Pancreas (tissue), 10 donors: ENCODE data around the gene RESF1. TPM values are rescaled to one million over a fixed set of nuclear protein-coding genes. Genes with fewer than 3 reads are reported as not detected.

Experiments
- ATAC-seq, 4 donors: fragments of 200-7000 bp; cut with Tn5 transposase; one replicate each; pipeline versions ENCODE4 v1.8.0 to v1.9.1; 2020; ENCODE audit warnings: mild to moderate bottlenecking in 4 of 4, moderate library complexity in 4 of 4
- DNase-seq, 6 donors: peaks; one replicate each; pipeline ENCODE4 v3.0.0-alpha.2; 2020
- FAIRE-seq: peaks from 2 replicates; lab custom pipeline; 2012; peaks lifted over from hg19 to GRCh38; lab: Jason Lieb, UNC
- H3K27ac ChIP-seq, 4 donors: fragments of 200-600 bp; sonication (generic); 1 replicate in 3 of 4; 2 replicates in 1 of 4; pipeline versions ENCODE4 v1.5.0 to v1.8.0; 2020
- H3K27me3 ChIP-seq, 4 donors: fragments of 200-600 bp; one replicate each; pipeline ENCODE4 v1.8.0; 2021
- H3K36me3 ChIP-seq, 3 donors: fragments of 200-600 bp; sonication (generic) in 1 of 3; one replicate each; pipeline versions ENCODE4 v1.5.0 to v1.8.0; 2020 to 2021
- H3K4me1 ChIP-seq, 3 donors: fragments of 200-600 bp; one replicate each; pipeline ENCODE4 v1.8.0; 2021
- H3K4me3 ChIP-seq, 4 donors: fragments of 200-600 bp; sonication (generic) in 2 of 4; one replicate each; pipeline versions ENCODE4 v1.5.0 to v1.8.0; 2020 to 2021
- H3K9me3 ChIP-seq, 4 donors: fragments of 200-600 bp; one replicate each; pipeline ENCODE4 v1.8.0; 2021
- CTCF ChIP-seq, 4 donors: fragments of 200-600 bp; sonication (generic) in 3 of 4; IDR thresholded peaks; one replicate each; pipeline versions ENCODE4 v1.5.0 to v1.8.0; 2021; ENCODE audit warnings: antibody characterized with exemption in 4 of 4
- WGBS, 2 donors: extraction: QIAGEN DNeasy Blood & Tissue Kit; methylation state at CpG; one replicate each; pipeline ENCODE4 v1.1.7; 2013; 5-methylcytosine and 5-hydroxymethylcytosine counted together
- intact Hi-C, 3 donors: fragments of 100-400 bp; cut with DNase I; formaldehyde crosslinking; loops; one replicate each; pipeline versions ENCODE4 v1.11.1 to v1.14.2; 2022
- polyA plus RNA-seq, 2 donors: library from polyadenylated mRNA; stranded (reverse); fragments of 200-250 nt; gene quantifications; one replicate each; pipeline ENCODE4 v1.2.3, GENCODE V29; 2013
- total RNA-seq, 6 donors: library from RNA; stranded (reverse); fragmentation: NEBNext Ultra II Directional in 4 of 6; extraction: Animal tissue kit (Norgen Biotek cat#: 25700) in 4 of 6; gene quantifications; one replicate each; pipeline versions ENCODE4 v1.2.1 to v1.2.4, GENCODE V29; 2021 to 2023
- donor health status: healthy with polysubstance abuse.
- donor health status: DM: no; HTN: no; CAD: no; lungs with moderate emphysema.
- donor health status: DM: no; HTN: no; CAD: no.
- donor health status: control.
- donor health status: control.
- donor health status: Bipolar disorder and iron deficiency.
- donor health status: DM: yes; HTN: yes; CAD: no.
- donor health status: DM: no; HTN: no; CAD: no.
- donor health status: DM: no; HTN: no; CAD: no.
- donor health status: DM: yes; HTN: yes; CAD: no.

The RESF1 gene
- total and polyA plus RNA-seq, 8 donors = 10.6 to 32.1 (median 19.8) TPM

- 99% methylated on average over 3 of the region's 3 CpGs for WGBS, 2 donors
- intact Hi-C loops = no loop called here
- H3K4me3 ChIP-seq = no peak overlapping the region
- DNase-seq (no peak), FAIRE-seq (no peak), ATAC-seq (no peak)
- no peaks in the 10 kb centered on the region for H3K36me3 ChIP-seq
- no peak for TF ChIP-seq CTCF (IDR thresholded peaks at IDR 0.05)
- no peaks in the 10 kb centered on the region for H3K9me3 ChIP-seq
- H3K27me3 ChIP-seq = no peaks in the 10 kb centered on the region
- H3K27ac ChIP-seq = no peak overlapping the region
- peaks cover 0 to 31% (median 17%) of the 10 kb centered on the region in 3 donors for H3K4me1 ChIP-seq
Measured at GRCh38 chr12:31964280-31964679, 5.1 kb downstream of the RESF1 start.

GRCh38 chr12:31965090-31965489 is 5.9 kb downstream of the RESF1 start:
- WGBS, 2 donors = 96% methylated on average over 9 of the region's 9 CpGs
- no peak overlapping the region for H3K4me3 ChIP-seq
- no peak for TF ChIP-seq CTCF (IDR thresholded peaks at IDR 0.05)
- no peaks in the 10 kb centered on the region for H3K9me3 ChIP-seq
- no peak for FAIRE-seq
- DNase-seq = no peak
- no peak for ATAC-seq
- H3K4me1 ChIP-seq = peaks cover 0 to 34% (median 17%) of the 10 kb centered on the region in 3 donors
- H3K27me3 ChIP-seq = no peaks in the 10 kb centered on the region
- intact Hi-C loops = no loop called here
- no peaks in the 10 kb centered on the region for H3K36me3 ChIP-seq
- H3K27ac ChIP-seq = no peak overlapping the region

- Histone ChIP-seq H3K9me3 (no peaks in the 10 kb centered on the region), H3K27me3 (no peaks in the 10 kb centered on the region), H3K27ac (peak overlapping the region in 2 of 4 donors; percentile 12 to 24), H3K4me3 (no peak overlapping the region), H3K36me3 (no peaks in the 10 kb centered on the region), H3K4me1 (peaks cover 0 to 26% (median 5%) of the 10 kb centered on the region in 3 donors)
- intact Hi-C loops = no loop called here
- no peak for DNase-seq
- FAIRE-seq = no peak
- no peak for TF ChIP-seq CTCF (IDR thresholded peaks at IDR 0.05)
- peak in 1 of 4 donors; percentile 16 for ATAC-seq
- 43 to 46% methylated on average over 5 of the region's 5 CpGs for WGBS, 2 donors
Measured at GRCh38 chr12:31966558-31967205, 7.5 kb downstream of the RESF1 start.

- WGBS, 2 donors = 27 to 47% methylated on average over 7 of the region's 7 CpGs
- no peak for FAIRE-seq
- TF ChIP-seq CTCF (IDR thresholded peaks at IDR 0.05) = no peak
Measured at GRCh38 chr12:31967539-31967938, 8.3 kb downstream of the RESF1 start.

GRCh38 chr12:31970199-31970598 is 11.0 kb downstream of the RESF1 start:
- ATAC-seq (peak in 2 of 4 donors; percentile 50 to 63), FAIRE-seq (no peak), DNase-seq (no peak)
- no peak overlapping the region for H3K4me3 ChIP-seq
- intact Hi-C loops = no loop called here
- H3K27me3 ChIP-seq = no peaks in the 10 kb centered on the region
- no peaks in the 10 kb centered on the region for H3K36me3 ChIP-seq
- H3K4me1 ChIP-seq = peaks cover 0 to 23% (median 0%) of the 10 kb centered on the region in 3 donors
- no peaks in the 10 kb centered on the region for H3K9me3 ChIP-seq
- no peak for TF ChIP-seq CTCF (IDR thresholded peaks at IDR 0.05)
- peak overlapping the region in 1 of 4 donors; percentile 24 for H3K27ac ChIP-seq

More at GRCh38 chr12:31967539-31967938, 8.3 kb downstream of the RESF1 start:
- ATAC-seq (peak in 3 of 4 donors; percentile 38 to 53 (median 44)), DNase-seq (peak in 2 of 6 donors; percentile 24 to 32)
- peak overlapping the region in 1 of 4 donors; percentile 24 for H3K27ac ChIP-seq
- H3K27me3 ChIP-seq = no peaks in the 10 kb centered on the region
- H3K36me3 ChIP-seq = no peaks in the 10 kb centered on the region
- peaks cover 0 to 23% (median under 1%) of the 10 kb centered on the region in 3 donors for H3K4me1 ChIP-seq
- no peaks in the 10 kb centered on the region for H3K9me3 ChIP-seq
- intact Hi-C loops = no loop called here
- H3K4me3 ChIP-seq = no peak overlapping the region
